ENCODE results near the gene TNFRSF14. TPM values are rescaled to one million over a fixed set of nuclear protein-coding genes. Genes with fewer than 3 reads are reported as not detected.

Gene TNFRSF14
- total RNA-seq, 2 experiments from 2014 or later, result 15.7 to 18.5 TPM

DNA sequence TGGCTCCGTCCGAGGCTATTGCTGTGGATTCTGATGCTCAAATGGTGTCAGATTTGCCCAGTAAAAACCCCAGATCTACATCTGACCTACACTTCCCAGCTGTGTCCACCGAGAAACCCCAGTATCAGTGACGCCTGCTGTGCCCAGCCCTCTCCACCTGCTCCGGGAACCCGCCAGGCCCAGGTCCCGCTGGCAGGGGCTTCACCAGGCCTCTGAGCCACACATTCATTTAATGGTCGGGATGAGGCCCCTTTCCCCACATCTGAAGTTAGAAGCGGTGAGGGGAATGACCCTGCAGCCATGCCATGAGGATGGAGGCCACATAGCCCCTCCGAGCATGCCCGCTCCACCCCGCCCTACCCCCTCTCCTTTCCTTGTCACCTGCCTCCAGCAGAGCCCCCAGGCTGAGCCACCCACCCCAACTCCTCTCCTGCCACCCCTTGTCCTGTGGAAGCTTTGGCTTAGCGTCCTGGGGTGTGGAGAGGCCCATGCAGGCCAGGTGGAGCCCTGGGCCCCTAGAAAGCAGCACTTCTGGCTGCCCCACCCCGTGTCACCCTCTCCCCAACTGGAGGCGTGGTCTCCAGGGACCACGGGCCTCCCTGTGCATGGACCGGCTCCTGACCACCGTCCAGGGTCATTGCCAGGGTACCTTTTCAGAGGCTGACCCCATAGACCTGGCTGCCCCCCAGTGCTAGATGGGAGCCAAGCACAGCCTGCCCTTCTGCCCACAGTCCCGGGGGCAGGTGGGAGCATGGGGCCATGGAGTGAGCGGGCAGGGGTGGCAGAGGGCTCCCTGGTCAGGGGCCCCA, 8.0 kb downstream of the TNFRSF14 start:
- no peak for DNase-seq (ENCODE audit: low spot score)
- BruUV-seq (replicated peaks), result no TSS peak
- Histone ChIP-seq H3K4me1 (ENCODE audit: insufficient read depth, low read length, poor library complexity, severe bottlenecking) (no peaks in the 10 kb centered on the region), H3K9me2 (ENCODE audit: insufficient read depth, low read length) (no peaks in the 10 kb centered on the region), H4K20me1 (ENCODE audit: insufficient read depth, low read length) (no peaks in the 10 kb centered on the region), H3K36me3 (ENCODE audit: insufficient read depth, low read length) (no peaks in the 10 kb centered on the region), H3K4me3 (ENCODE audit: low read depth, low read length, poor library complexity, severe bottlenecking) (no peak overlapping the region), H3K9me3 (ENCODE audit: low read length) (no peaks in the 10 kb centered on the region), H3K27ac (ENCODE audit: low read depth, low read length, poor library complexity, severe bottlenecking) (no peak overlapping the region), H2AFZ (ENCODE audit: low read length) (no peak overlapping the region), H3K4me2 (ENCODE audit: low read length) (no peak overlapping the region), H3K79me2 (ENCODE audit: insufficient read depth, low read depth, low read length) (no peaks in the 10 kb centered on the region)
- intact Hi-C loops (cut with micrococcal nuclease; ENCODE audit: unreplicated experiment), result no loop called here
- TF ChIP-seq CTCF (conservative IDR thresholded peaks at IDR 0.05; ENCODE audit: low read length) (no peak), EZH2phosphoT487 (IDR thresholded peaks at IDR 0.05; ENCODE audit: borderline replicate concordance, low read depth, low read length) (no peak)
- ChIA-PET CTCF (ENCODE audit: unreplicated experiment) (no interaction called here), POLR2A (interaction anchor here (0.8 kb wide), 1 partner anchor 162 kb away, joined by 6 read pairs; no protein-coding TSS in a partner anchor)

- Histone ChIP-seq H3K4me1 (ENCODE audit: insufficient read depth, low read length, poor library complexity, severe bottlenecking) (no peaks in the 10 kb centered on the region), H3K9me3 (ENCODE audit: low read length) (no peaks in the 10 kb centered on the region), H2AFZ (ENCODE audit: low read length) (no peak overlapping the region), H4K20me1 (ENCODE audit: insufficient read depth, low read length) (no peaks in the 10 kb centered on the region), H3K4me2 (ENCODE audit: low read length) (no peak overlapping the region), H3K4me3 (ENCODE audit: low read depth, low read length, poor library complexity, severe bottlenecking) (no peak overlapping the region), H3K9me2 (ENCODE audit: insufficient read depth, low read length) (no peaks in the 10 kb centered on the region), H3K79me2 (ENCODE audit: insufficient read depth, low read depth, low read length) (no peaks in the 10 kb centered on the region), H3K27ac (ENCODE audit: low read depth, low read length, poor library complexity, severe bottlenecking) (no peak overlapping the region), H3K36me3 (ENCODE audit: insufficient read depth, low read length) (no peaks in the 10 kb centered on the region)
- CTCF ChIA-PET (ENCODE audit: unreplicated experiment), result no interaction called here
- POLR2A ChIA-PET, result interaction anchor here (0.8 kb wide), 1 partner anchor 163 kb away, joined by 6 read pairs; no protein-coding TSS in a partner anchor
- intact Hi-C loops (cut with micrococcal nuclease; ENCODE audit: unreplicated experiment), result no loop called here
- BruUV-seq (replicated peaks), result no TSS peak
- no peak for DNase-seq (ENCODE audit: low spot score)
- TF ChIP-seq CTCF (conservative IDR thresholded peaks at IDR 0.05; ENCODE audit: low read length), result no peak
- no peak for TF ChIP-seq EZH2phosphoT487 (IDR thresholded peaks at IDR 0.05; ENCODE audit: borderline replicate concordance, low read depth, low read length)
Measured at GRCh38 chr1:2564815-2565374, 8.7 kb downstream of the TNFRSF14 start.
